PC-3 (cell line): ENCODE measurements around the gene SCIN. TPM values are rescaled to one million over a fixed set of nuclear protein-coding genes. Genes with fewer than 3 reads are reported as not detected.
"Not testable (repeated sequence)": the region's sequence is repeated elsewhere in the genome, so short reads cannot be mapped to it uniquely, and the experiment has no call there.

Experiments
- ATAC-seq: fragments of 200-7000 bp; cut with Tn5 transposase; 2 replicates; pipeline ENCODE4 v1.9.1; 2020; ENCODE audit warnings: mild to moderate bottlenecking, moderate library complexity
- BruUV-seq: library from RNA; stranded (reverse); fragments of 400-500 nt; replicated peaks from 2 replicates; lab custom pipeline; 2021; lab: Mats Ljungman, UMichigan
- CTCF ChIA-PET: fragments of 300-600 bp; sonication (Branson Sonifier 250); formaldehyde crosslinking; loops from one replicate; lab custom pipeline; 2022; ENCODE audit warnings: antibody characterized with exemption; lab: Charles Lee
- POLR2A ChIA-PET: fragments of 300-600 bp; sonication (Branson Sonifier 250); formaldehyde crosslinking; loops from one replicate; lab custom pipeline; 2022; ENCODE audit warnings: antibody characterized with exemption; ENCODE audit not compliant: unreplicated experiment; lab: Charles Lee
- DNase-seq: peaks from one replicate; pipeline ENCODE4 v3.0.0-alpha.2; 2015
- H2AFZ ChIP-seq: fragments of 300-600 bp; sonication (generic); 2 replicates; pipeline ENCODE4 v1.6.0; 2016; ENCODE audit warnings: antibody characterized with exemption, low read length
- H3F3A ChIP-seq: fragments of 300-600 bp; sonication (generic); one replicate; pipeline ENCODE4 v1.6.0; 2017; ENCODE audit warnings: antibody characterized with exemption, low read length, control low read depth, mild to moderate bottlenecking; ENCODE audit not compliant: unreplicated experiment
- H3K27ac ChIP-seq: fragments of 300-600 bp; sonication (generic); 2 replicates; pipeline ENCODE4 v1.5.1; 2016; ENCODE audit warnings: mild to moderate bottlenecking, low read length
- H3K27me3 ChIP-seq: fragments of 300-600 bp; sonication (generic); 2 replicates; pipeline ENCODE4 v1.6.1; 2016; ENCODE audit warnings: low read length, mixed read lengths
- H3K36me3 ChIP-seq: fragments of 300-600 bp; sonication (generic); 2 replicates; pipeline ENCODE4 v1.6.1; 2016; ENCODE audit warnings: low read depth, mixed run types, low read length, mixed read lengths
- H3K4me1 ChIP-seq: fragments of 300-600 bp; sonication (generic); 2 replicates; pipeline ENCODE4 v1.5.1; 2016; ENCODE audit warnings: low read length; ENCODE audit not compliant: insufficient read depth
- H3K4me2 ChIP-seq: fragments of 300-600 bp; sonication (generic); 2 replicates; pipeline ENCODE4 v1.6.0; 2016; ENCODE audit warnings: low read length
- H3K4me3 ChIP-seq: fragments of 300-600 bp; sonication (generic); 2 replicates; pipeline ENCODE4 v1.5.1; 2016; ENCODE audit warnings: mild to moderate bottlenecking, low read length, mixed read lengths
- H3K79me2 ChIP-seq: fragments of 300-600 bp; sonication (generic); 2 replicates; pipeline ENCODE4 v1.6.1; 2017; ENCODE audit warnings: low read length, mixed read lengths
- H3K9ac ChIP-seq: fragments of 300-600 bp; sonication (generic); 2 replicates; pipeline ENCODE4 v1.6.0; 2016; ENCODE audit warnings: mild to moderate bottlenecking, low read length
- H3K9me2 ChIP-seq: fragments of 300-600 bp; sonication (generic); replicated peaks from 2 replicates; pipeline ENCODE4 v1.6.1; 2016; ENCODE audit warnings: mixed run types, low read length, mixed read lengths
- H3K9me3 ChIP-seq: fragments of 300-600 bp; sonication (generic); 2 replicates; pipeline ENCODE4 v1.6.1; 2016; ENCODE audit warnings: low read length, mixed read lengths
- H4K20me1 ChIP-seq: fragments of 300-600 bp; sonication (generic); 2 replicates; pipeline ENCODE4 v1.6.1; 2016; ENCODE audit warnings: low read length, mixed read lengths
- CTCF ChIP-seq: fragments of 300-600 bp; sonication (generic); conservative IDR thresholded peaks from 2 replicates; pipeline ENCODE4 v1.5.1; 2017; ENCODE audit warnings: antibody characterized with exemption, low read depth, mild to moderate bottlenecking, low read length
- EZH2 ChIP-seq: fragments of 300-600 bp; sonication (generic); IDR thresholded peaks from one replicate; pipeline ENCODE4 v1.6.1; 2017; ENCODE audit warnings: antibody characterized with exemption, mild to moderate bottlenecking, low read length; ENCODE audit not compliant: unreplicated experiment
- EZH2phosphoT487 ChIP-seq: fragments of 300-600 bp; sonication (generic); IDR thresholded peaks from 2 replicates; pipeline ENCODE4 v1.6.1; 2018; ENCODE audit warnings: mild to moderate bottlenecking, antibody characterized with exemption, low read length, borderline replicate concordance
- intact Hi-C: fragments of 100-400 bp; cut with micrococcal nuclease; formaldehyde crosslinking; loops from 2 replicates; pipeline ENCODE4 v1.9.0; 2023
- total RNA-seq: library from RNA; depleted of rRNA; stranded (reverse); fragments of >200 nt; gene quantifications from 2 replicates; pipeline ENCODE4 v1.2.3, GENCODE V29; 2014

Gene SCIN
- total RNA-seq, 1 experiment from 2014 or later = 0.91 TPM

DNA sequence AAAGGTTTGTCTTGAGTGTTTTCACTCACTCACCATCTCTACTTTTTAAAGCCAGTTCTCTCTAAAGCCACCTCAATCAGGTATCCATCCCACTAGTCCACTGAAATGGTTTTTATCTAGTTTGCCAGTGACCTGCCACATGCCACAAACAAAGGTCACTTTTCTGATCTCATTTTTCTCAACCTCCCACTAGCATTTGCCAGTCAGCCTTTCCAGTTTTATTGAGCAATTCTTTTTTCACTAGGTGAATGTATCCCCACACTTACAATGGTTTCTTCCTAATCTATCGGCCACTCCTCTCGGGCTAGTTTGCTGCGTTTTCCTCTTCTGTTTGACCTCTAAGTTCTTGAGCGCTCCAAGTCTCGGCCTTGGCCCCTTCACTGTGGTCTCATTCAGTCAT, 72.0 kb downstream of the SCIN start:
- Histone ChIP-seq H4K20me1 (no peaks in the 10 kb centered on the region), H3K36me3 (no peaks in the 10 kb centered on the region), H3K4me1 (peaks cover 21% of the 10 kb centered on the region), H3F3A (peaks cover 3% of the 10 kb centered on the region), H3K27ac (no peak overlapping the region), H3K9ac (no peak overlapping the region), H3K9me2 (no peaks in the 10 kb centered on the region), H3K4me2 (no peak overlapping the region), H3K27me3 (no peaks in the 10 kb centered on the region), H3K79me2 (no peaks in the 10 kb centered on the region), H2AFZ (no peak overlapping the region), H3K4me3 (no peak overlapping the region), H3K9me3 (no peaks in the 10 kb centered on the region)
- BruUV-seq = no TSS peak
- POLR2A ChIA-PET = no interaction called here
- no peak for ATAC-seq
- TF ChIP-seq CTCF (no peak), EZH2 (no peak), EZH2phosphoT487 (no peak)
- intact Hi-C loops = no loop called here
- CTCF ChIA-PET = interaction anchor here (0.6 kb wide), 1 partner anchor 368 kb away, joined by 4 read pairs; no protein-coding TSS in a partner anchor
- DNase-seq = no peak

- no peaks in the 10 kb centered on the region for H3K79me2 ChIP-seq
- DNase-seq (no peak), ATAC-seq (no peak)
- peaks cover 25% of the 10 kb centered on the region for H3K4me1 ChIP-seq
- H3K4me2 ChIP-seq = no peak overlapping the region
- peaks cover 3% of the 10 kb centered on the region for H3F3A ChIP-seq
- ChIA-PET CTCF (interaction anchor here (0.6 kb wide), 1 partner anchor 369 kb away, joined by 4 read pairs; no protein-coding TSS in a partner anchor), POLR2A (no interaction called here)
- no peaks in the 10 kb centered on the region for H3K9me3 ChIP-seq
- intact Hi-C loops = no loop called here
- no peak overlapping the region for H2AFZ ChIP-seq
- no TSS peak for BruUV-seq
- no peaks in the 10 kb centered on the region for H3K36me3 ChIP-seq
- H4K20me1 ChIP-seq = no peaks in the 10 kb centered on the region
- no peaks in the 10 kb centered on the region for H3K9me2 ChIP-seq
- H3K9ac ChIP-seq = no peak overlapping the region
- no peaks in the 10 kb centered on the region for H3K27me3 ChIP-seq
- H3K27ac ChIP-seq = no peak overlapping the region
- no peak overlapping the region for H3K4me3 ChIP-seq
- no peak for TF ChIP-seq EZH2phosphoT487
- no peak for TF ChIP-seq EZH2
- TF ChIP-seq CTCF = no peak
Observed at GRCh38 chr7:12643001-12643643, 72.6 kb downstream of the SCIN start.

DNA sequence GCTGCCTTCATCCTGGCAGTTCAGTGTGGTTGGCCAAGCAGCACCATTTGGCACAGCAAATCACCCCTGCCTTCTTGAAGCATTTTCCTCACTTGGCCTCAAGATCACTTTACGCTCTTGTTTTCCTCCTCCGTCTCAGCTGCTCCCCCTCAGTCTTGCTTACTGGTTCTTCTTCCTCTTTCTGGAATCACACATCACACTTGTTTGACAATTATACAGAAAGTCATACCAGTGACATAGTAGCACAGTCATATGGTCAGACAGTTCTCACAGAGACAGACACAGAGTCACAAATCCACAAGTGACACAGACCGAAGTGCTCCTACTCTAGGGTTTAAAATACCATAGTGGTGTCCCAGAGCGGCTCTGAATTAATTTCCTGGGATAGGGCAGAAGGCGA, 73.1 kb downstream of the SCIN start:
- TF ChIP-seq EZH2phosphoT487 = no peak
- TF ChIP-seq EZH2 = no peak
- TF ChIP-seq CTCF = no peak
- Histone ChIP-seq H3K4me3 (no peak overlapping the region), H3K9me3 (no peaks in the 10 kb centered on the region), H2AFZ (no peak overlapping the region), H3K79me2 (no peaks in the 10 kb centered on the region), H3K27me3 (no peaks in the 10 kb centered on the region), H3K36me3 (no peaks in the 10 kb centered on the region), H3K9me2 (no peaks in the 10 kb centered on the region), H3K4me2 (no peak overlapping the region), H3K4me1 (peaks cover 30% of the 10 kb centered on the region), H3K27ac (no peak overlapping the region), H3K9ac (no peak overlapping the region), H4K20me1 (no peaks in the 10 kb centered on the region), H3F3A (peaks cover 3% of the 10 kb centered on the region)
- intact Hi-C loops = no loop called here
- BruUV-seq = no TSS peak
- ATAC-seq = no peak
- POLR2A ChIA-PET = no interaction called here
- DNase-seq = no peak
- CTCF ChIA-PET = no interaction called here

DNA sequence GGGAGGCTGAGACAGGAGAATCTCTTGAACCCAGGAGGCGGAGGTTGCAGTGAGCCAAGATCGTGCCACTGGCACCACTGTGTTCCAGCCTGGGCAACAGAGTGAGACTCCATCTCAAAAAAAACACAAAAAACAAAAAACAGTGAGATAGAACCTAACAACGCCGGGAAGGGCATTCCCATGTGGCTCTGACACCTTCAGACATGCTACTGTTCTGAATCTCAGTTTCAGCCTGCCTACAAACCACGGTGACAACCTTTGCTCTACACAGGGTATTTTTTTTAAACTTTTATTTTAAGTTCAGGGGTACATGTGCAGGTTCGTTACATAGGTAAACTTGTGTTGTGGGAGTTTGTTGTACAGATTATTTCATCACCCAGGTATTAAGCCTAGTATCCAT, 74.7 kb downstream of the SCIN start:
- H3K27ac ChIP-seq, H3K79me2 ChIP-seq, H3K4me3 ChIP-seq, H3K9me2 ChIP-seq, H3K9ac ChIP-seq, BruUV-seq, H3K4me2 ChIP-seq, CTCF ChIA-PET, intact Hi-C loops, ATAC-seq, POLR2A ChIA-PET, H2AFZ ChIP-seq, DNase-seq, H3K27me3 ChIP-seq, H3K9me3 ChIP-seq, H3F3A ChIP-seq, H3K36me3 ChIP-seq, H4K20me1 ChIP-seq: not testable (repeated sequence)
- H3K4me1 ChIP-seq = peaks cover 39% of the 10 kb centered on the region
